ENCODE data around the gene FUS. TPM values are rescaled to one million over a fixed set of nuclear protein-coding genes. Genes with fewer than 3 reads are reported as not detected.

FUS gene
- total RNA-seq, 2 experiments from 2014 or later = 552 to 581 TPM

DNA sequence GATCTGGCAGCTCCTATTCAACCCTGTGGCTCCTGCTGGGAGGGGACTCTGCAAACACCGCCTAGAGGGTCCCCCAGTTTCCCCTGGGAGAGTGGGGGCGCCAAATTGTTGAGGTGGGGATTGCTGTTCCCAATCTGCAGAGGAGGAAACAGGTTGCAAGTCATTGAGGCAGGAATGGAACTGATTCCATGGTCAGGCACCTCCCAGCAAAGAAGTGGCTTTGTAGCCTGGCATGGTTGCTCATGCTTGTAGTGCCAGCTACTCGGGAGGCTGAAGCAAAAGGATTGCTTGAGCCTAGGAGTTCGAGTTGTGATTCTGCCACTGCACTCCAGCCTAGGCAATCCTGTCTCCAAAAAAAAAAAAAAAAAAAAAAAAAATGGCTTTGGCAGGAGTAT is 37.2 kb downstream of the FUS start:
- Mint-ChIP-seq H3K27ac (no peak overlapping the region), H3K36me3 (ENCODE audit: low read depth) (no peaks in the 10 kb centered on the region), H3K9me3 (no peaks in the 10 kb centered on the region), H3K4me1 (peaks cover 20% of the 10 kb centered on the region), H3K4me3 (peak overlapping the region; percentile 40), H3K27me3 (peaks cover 56% of the 10 kb centered on the region)
- CTCF ChIA-PET = interaction anchor here (0.6 to 2.2 kb wide), 8 partner anchors 10 to 403 kb away, joined by 3 to 12 read pairs (median 5); partner anchors contain the start of gene PYCARD
- POLR2A ChIA-PET = interaction anchor here (0.7 kb wide), 1 partner anchor 166 kb away, joined by 3 read pairs; no protein-coding TSS in a partner anchor
- no peak for DNase-seq

DNA sequence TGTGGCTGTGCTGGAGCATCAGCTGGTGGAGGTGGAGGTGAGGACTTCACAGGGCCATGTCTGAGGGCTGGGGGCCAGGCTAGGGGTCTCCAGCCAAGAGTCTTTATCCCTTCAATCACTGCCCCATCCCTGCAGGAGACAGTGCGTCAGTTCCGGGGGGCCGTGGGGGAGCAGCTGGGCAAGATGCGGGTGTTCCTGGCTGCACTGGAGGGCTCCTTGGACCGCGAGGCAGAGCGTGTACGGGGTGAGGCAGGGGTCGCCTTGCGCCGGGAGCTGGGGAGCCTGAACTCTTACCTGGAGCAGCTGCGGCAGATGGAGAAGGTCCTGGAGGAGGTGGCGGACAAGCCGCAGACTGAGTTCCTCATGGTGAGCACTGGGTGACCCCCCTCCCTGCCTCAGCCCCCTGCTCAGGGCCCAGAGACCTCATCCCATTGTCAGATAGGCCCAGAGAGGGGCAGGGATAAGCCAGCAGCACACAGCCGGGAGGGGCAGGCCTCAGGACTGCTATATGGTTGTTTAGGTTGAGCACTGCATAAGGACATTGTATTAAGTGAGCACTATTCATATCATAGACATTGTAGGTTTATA is 39.3 kb downstream of the FUS start:
- Mint-ChIP-seq H3K27me3 (peaks cover 48% of the 10 kb centered on the region), H3K4me3 (no peak overlapping the region), H3K36me3 (ENCODE audit: low read depth) (no peaks in the 10 kb centered on the region), H3K9me3 (no peaks in the 10 kb centered on the region), H3K4me1 (peaks cover 17% of the 10 kb centered on the region), H3K27ac (no peak overlapping the region)
- CTCF ChIA-PET = interaction anchor here (0.6 to 1.8 kb wide), 2 partner anchors 15 to 87 kb away, joined by 3 to 4 read pairs; no protein-coding TSS in a partner anchor
- POLR2A ChIA-PET = no interaction called here
- DNase-seq = no peak

DNA sequence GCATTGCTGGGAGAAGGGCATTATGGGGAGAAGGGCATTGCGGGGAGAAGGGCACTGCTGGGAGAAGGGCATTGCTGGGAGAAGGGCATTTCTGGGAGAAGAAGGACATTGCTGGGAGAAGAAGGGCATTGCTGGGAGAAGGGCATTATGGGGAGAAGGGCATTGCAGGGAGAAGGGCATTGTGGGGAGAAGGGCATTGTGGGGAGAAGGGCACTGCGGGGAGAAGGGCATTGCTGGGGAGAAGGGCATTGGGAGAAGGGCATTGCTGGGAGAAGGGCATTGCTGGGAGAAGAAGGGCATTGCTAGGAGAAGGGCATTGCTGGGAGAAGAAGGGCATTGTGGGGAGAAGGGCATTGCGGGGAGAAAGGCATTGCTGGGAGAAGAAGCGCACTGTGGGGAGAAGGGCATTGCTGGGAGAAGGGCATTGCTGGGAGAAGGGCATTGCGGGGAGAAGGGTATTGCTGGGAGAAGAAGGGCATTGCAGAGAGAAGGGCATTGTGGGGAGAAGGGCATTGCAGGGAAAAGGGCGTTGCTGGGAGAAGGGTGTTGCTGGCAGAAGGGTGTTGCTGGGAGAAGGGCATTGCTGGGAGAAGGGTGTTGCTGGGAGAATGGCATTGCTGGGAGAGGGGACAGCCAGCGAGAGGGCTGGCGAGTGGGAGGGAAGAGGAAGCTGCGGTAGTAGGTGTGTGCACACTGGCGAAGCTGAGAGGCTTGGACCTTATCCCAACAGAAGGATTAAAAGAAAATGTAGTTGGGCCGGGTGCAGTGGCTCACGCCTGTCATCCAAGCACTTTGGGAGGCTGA is 41.6 kb downstream of the FUS start:
- CTCF ChIA-PET = no interaction called here
- no peak overlapping the region for H3K4me3 Mint-ChIP-seq
- POLR2A ChIA-PET = no interaction called here
- H3K36me3 Mint-ChIP-seq (ENCODE audit: low read depth) = no peaks in the 10 kb centered on the region
- H3K9me3 Mint-ChIP-seq = no peaks in the 10 kb centered on the region
- H3K4me1 Mint-ChIP-seq = peaks cover 4% of the 10 kb centered on the region
- no peak for DNase-seq
- no peak overlapping the region for H3K27ac Mint-ChIP-seq
- H3K27me3 Mint-ChIP-seq = peaks cover 31% of the 10 kb centered on the region

DNA sequence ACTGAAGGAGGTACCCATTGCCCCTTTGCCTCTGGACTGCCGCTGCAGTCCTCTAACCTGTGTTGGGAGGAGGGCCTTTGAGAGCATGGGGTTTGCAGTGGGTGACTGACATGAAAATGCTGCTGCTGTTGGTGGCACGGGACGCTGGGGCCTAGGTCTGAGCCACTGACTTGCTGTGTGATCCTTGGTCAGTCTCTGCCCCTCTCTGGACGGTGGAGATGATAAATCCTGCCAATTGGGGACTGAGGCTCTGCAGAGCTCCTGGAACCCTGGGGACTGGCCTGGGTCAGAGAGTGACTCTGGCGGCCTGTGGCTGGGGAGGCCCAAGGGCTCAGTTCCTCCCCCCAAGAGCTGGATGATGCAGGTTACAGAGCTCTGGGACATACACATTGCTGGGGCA is 43.1 kb downstream of the FUS start:
- Mint-ChIP-seq H3K27ac (no peak overlapping the region), H3K4me3 (no peak overlapping the region)
- CTCF ChIA-PET = interaction anchor here (0.9 kb wide), 1 partner anchor 16 kb away, joined by 3 read pairs; no protein-coding TSS in a partner anchor

DNA sequence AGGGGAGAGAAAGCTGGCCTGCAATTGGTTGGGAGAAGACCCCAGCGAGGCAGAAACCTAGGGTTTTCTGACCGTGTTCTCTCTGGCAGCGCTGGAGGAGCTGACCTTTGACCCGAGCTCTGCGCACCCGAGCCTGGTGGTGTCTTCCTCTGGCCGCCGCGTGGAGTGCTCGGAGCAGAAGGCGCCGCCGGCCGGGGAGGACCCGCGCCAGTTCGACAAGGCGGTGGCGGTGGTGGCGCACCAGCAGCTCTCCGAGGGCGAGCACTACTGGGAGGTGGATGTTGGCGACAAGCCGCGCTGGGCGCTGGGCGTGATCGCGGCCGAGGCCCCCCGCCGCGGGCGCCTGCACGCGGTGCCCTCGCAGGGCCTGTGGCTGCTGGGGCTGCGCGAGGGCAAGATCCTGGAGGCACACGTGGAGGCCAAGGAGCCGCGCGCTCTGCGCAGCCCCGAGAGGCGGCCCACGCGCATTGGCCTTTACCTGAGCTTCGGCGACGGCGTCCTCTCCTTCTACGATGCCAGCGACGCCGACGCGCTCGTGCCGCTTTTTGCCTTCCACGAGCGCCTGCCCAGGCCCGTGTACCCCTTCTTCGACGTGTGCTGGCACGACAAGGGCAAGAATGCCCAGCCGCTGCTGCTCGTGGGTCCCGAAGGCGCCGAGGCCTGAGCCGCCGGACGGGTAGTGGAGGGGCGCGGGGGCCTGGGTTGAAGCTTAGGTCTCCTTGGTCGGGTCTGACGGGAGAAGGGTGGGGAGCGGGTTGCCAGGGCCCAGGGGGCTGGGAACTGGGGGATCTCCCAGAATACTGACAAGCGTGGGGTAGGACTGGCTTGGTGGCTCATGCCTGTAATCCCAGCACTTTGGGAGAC is 44.4 kb downstream of the FUS start:
- Mint-ChIP-seq H3K27me3 (peaks cover 14% of the 10 kb centered on the region), H3K4me3 (no peak overlapping the region), H3K36me3 (ENCODE audit: low read depth) (no peaks in the 10 kb centered on the region), H3K27ac (no peak overlapping the region), H3K4me1 (no peaks in the 10 kb centered on the region), H3K9me3 (no peaks in the 10 kb centered on the region)
- DNase-seq = no peak
- ChIA-PET CTCF (interaction anchor here (0.7 kb wide), 1 partner anchor 36 kb away, joined by 3 read pairs; no protein-coding TSS in a partner anchor), POLR2A (no interaction called here)

More for the DNA sequence above, 43.1 kb downstream of the FUS start:
- Mint-ChIP-seq H3K4me1 (no peaks in the 10 kb centered on the region), H3K9me3 (no peaks in the 10 kb centered on the region), H3K36me3 (ENCODE audit: low read depth) (no peaks in the 10 kb centered on the region), H3K27me3 (peaks cover 21% of the 10 kb centered on the region)
- POLR2A ChIA-PET = no interaction called here
- DNase-seq = no peak

DNA sequence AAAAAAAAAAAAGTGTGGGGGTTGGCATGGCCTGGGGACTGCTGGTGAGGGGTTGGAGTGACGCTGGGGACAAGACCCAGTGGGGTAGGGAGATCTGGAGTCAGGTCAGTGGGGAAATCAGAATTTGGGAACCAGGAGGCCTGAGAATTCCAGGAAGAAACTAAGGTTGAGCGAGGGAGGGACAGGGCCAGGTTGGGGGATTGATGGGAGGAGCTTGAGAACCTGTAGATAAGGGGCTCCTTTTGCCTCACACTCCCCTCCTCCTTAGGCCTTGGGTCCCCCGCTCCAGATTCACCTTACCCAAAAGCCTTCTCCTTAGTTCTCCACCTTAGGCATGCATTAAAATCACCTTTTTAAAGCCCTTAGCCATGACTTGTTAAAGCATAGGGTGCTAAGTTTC is 45.3 kb downstream of the FUS start:
- Mint-ChIP-seq H3K4me3 (no peak overlapping the region), H3K36me3 (ENCODE audit: low read depth) (no peaks in the 10 kb centered on the region), H3K27me3 (peaks cover 15% of the 10 kb centered on the region), H3K27ac (no peak overlapping the region), H3K9me3 (no peaks in the 10 kb centered on the region), H3K4me1 (no peaks in the 10 kb centered on the region)
- ChIA-PET POLR2A (no interaction called here), CTCF (interaction anchor here (0.7 kb wide), 1 partner anchor 23 kb away, joined by 6 read pairs; no protein-coding TSS in a partner anchor)
- no peak for DNase-seq

DNA sequence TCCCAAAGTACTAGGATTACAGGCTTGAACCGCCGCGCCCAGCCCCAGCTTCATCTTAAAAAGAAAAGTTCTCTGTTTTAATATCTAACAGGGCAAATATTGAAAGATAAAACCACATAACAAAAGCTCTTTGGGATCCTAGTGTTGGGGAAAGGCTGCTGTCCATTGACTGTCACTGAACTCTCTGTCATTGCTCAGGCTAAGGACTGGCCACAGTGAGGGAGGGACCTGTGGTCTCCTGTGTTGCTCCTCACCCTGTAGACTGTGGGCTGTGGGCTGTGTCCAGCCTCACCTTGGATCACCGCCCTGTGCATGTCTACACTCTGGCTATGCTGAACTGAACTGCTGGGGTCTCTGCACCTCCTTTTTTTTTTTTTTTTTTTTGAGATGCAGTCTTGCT is 48.3 kb downstream of the FUS start:
- Mint-ChIP-seq H3K27ac (no peak overlapping the region), H3K9me3 (no peaks in the 10 kb centered on the region), H3K4me3 (no peak overlapping the region), H3K27me3 (peaks cover 3% of the 10 kb centered on the region), H3K4me1 (no peaks in the 10 kb centered on the region), H3K36me3 (ENCODE audit: low read depth) (no peaks in the 10 kb centered on the region)
- POLR2A ChIA-PET = no interaction called here
- no peak for DNase-seq
- CTCF ChIA-PET = interaction anchor here (0.6 to 2.2 kb wide), 7 partner anchors 11 to 114 kb away, joined by 3 to 9 read pairs (median 3); partner anchors contain the start of gene PYDC1

DNA sequence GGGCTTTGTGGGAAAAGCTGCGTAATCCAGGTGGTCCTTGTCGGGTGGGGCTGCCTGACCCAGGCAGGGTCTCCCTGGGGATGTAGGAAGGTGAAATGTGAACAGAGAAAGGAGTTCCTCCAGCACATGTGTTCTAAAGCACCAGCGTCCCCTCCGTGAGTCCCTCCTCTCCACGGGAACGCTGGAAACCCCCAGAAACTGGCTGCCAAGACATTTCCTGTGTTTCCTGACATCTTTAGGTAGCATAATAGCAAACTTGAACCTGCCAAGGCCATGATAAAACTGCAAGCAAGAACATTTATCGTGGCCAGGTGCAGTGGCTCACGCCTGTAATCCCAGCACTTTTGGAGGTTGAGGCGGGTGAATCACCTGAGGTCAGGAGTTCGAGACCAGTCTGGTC is 49.6 kb downstream of the FUS start:
- H3K27ac Mint-ChIP-seq = no peak overlapping the region
- no peaks in the 10 kb centered on the region for H3K4me1 Mint-ChIP-seq
- no peak overlapping the region for H3K4me3 Mint-ChIP-seq
- no peaks in the 10 kb centered on the region for H3K36me3 Mint-ChIP-seq (ENCODE audit: low read depth)
- DNase-seq = no peak
- ChIA-PET CTCF (interaction anchor here (0.6 to 1.0 kb wide), 2 partner anchors 13 to 84 kb away, joined by 3 read pairs; partner anchors contain the start of gene PYDC1), POLR2A (no interaction called here)
- H3K27me3 Mint-ChIP-seq = peaks cover 3% of the 10 kb centered on the region
- H3K9me3 Mint-ChIP-seq = peaks cover 4% of the 10 kb centered on the region

DNA sequence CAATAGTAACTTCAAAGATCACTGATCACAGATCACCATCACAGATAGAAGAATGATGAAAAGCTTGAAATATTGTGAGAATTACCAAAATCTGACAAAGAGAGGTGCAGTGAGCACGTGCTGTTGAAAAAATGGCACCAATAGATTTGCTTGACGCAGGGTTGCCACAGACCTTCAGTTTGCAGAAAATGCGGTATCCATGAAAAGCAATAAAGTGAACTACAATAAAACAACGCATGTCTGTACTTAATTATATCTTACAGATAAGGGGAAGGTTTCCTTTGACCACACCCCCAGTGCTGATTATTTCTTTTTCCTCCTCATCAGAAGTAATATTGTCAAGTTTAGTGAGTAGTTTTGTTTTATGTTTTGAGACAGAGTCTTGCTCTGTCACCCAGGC is 58.1 kb downstream of the FUS start:
- peaks cover 6% of the 10 kb centered on the region for H3K27me3 Mint-ChIP-seq
- H3K27ac Mint-ChIP-seq = no peak overlapping the region
- H3K4me3 Mint-ChIP-seq = no peak overlapping the region
- peaks cover 5% of the 10 kb centered on the region for H3K9me3 Mint-ChIP-seq
- no peak for DNase-seq
- no peaks in the 10 kb centered on the region for H3K36me3 Mint-ChIP-seq (ENCODE audit: low read depth)
- ChIA-PET CTCF (interaction anchor here (1.2 kb wide), 1 partner anchor 35 kb away, joined by 3 read pairs; the partner anchor contains the start of gene PYCARD), POLR2A (no interaction called here)
- H3K4me1 Mint-ChIP-seq = peaks cover 3% of the 10 kb centered on the region

Other genes starting within 250 kb of the FUS start
- gene ORAI3, start 231.1 kb upstream of the FUS start, total RNA-seq = 10 to 100 TPM; 18.4 to 19.0 TPM
- gene SETD1A, start 222.4 kb upstream of the FUS start, total RNA-seq = 10 to 100 TPM; 26.5 to 26.6 TPM
- gene HSD3B7, start 194.9 kb upstream of the FUS start, total RNA-seq = 1 to 10 TPM; 3.4 to 3.5 TPM
- 1 to 10 TPM in 1 of 2 experiments, under 1 TPM in 1; 0.62 to 1.1 TPM for gene STX1B, start 169.5 kb upstream of the FUS start, total RNA-seq
- 10 to 100 TPM; 48.0 to 56.7 TPM for gene STX4, start 146.6 kb upstream of the FUS start, total RNA-seq
- 10 to 100 TPM; 11.2 to 12.9 TPM for gene ZNF668, start 105.9 kb upstream of the FUS start, total RNA-seq
- gene ZNF646, start 105.7 kb upstream of the FUS start, total RNA-seq = 10 to 100 TPM; 28.3 to 33.3 TPM
- 1 to 10 TPM; 3.5 to 5.7 TPM for gene PRSS53, start 91.2 kb upstream of the FUS start, total RNA-seq
- 10 to 100 TPM; 55.5 to 59.3 TPM for gene VKORC1, start 85.3 kb upstream of the FUS start, total RNA-seq
- 10 to 100 TPM; 23.0 to 23.5 TPM for gene BCKDK, start 71.8 kb upstream of the FUS start, total RNA-seq
- gene KAT8, start 62.5 kb upstream of the FUS start, total RNA-seq = 10 to 100 TPM; 63.4 to 67.7 TPM
- gene PRSS8, start 44.4 kb upstream of the FUS start, total RNA-seq = under 1 TPM in 1 of 2 experiments, not detected in 1; 0.17 TPM
- gene PRSS36, start 30.1 kb upstream of the FUS start, total RNA-seq = 1 to 10 TPM in 1 of 2 experiments, under 1 TPM in 1; 0.89 to 1.7 TPM
- gene PYCARD, start 22.6 kb downstream of the FUS start, total RNA-seq = 10 to 100 TPM; 66.8 to 68.0 TPM
- gene TRIM72, start 34.0 kb downstream of the FUS start, total RNA-seq = not detected
- gene PYDC1, start 37.0 kb downstream of the FUS start, total RNA-seq = not detected
- 10 to 100 TPM; 22.0 to 22.6 TPM for gene ITGAM, start 79.8 kb downstream of the FUS start, total RNA-seq
- 1 to 10 TPM; 2.9 to 3.1 TPM for gene ITGAX, start 175.0 kb downstream of the FUS start, total RNA-seq
- gene ITGAD, start 213.2 kb downstream of the FUS start, total RNA-seq = not detected
- not detected for gene COX6A2, start 248.2 kb downstream of the FUS start, total RNA-seq